ENCODE results near the gene KCTD1. TPM values are rescaled to one million over a fixed set of nuclear protein-coding genes. Genes with fewer than 3 reads are reported as not detected.

Gene KCTD1
- total and polyA plus RNA-seq, 2 experiments from 2014 or later: 5.4 to 13.8 TPM

DNA sequence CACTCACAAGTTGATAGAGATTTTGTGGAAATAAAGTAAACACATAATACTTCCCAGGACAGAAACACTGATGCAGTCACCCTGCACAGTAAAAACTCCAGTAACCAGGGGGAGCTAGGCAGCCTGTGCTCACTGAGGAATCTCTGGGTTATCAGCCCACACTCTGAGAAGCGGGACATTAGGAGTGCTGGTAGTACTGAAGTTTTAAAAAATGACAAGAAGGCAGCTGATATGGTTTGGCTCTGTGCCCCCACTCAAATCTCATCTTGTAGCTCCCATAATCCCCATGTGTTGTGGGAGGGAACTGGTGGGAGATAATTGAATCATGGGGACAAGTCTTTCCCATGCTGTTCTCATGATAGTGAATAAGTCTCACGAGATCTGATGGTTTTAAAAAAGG is 31.4 kb downstream of the KCTD1 start:
- WGBS (ENCODE audit: low lambda C conversion rate, missing lambda C conversion rate): 77% methylated on average over 2 of the region's 2 CpGs

DNA sequence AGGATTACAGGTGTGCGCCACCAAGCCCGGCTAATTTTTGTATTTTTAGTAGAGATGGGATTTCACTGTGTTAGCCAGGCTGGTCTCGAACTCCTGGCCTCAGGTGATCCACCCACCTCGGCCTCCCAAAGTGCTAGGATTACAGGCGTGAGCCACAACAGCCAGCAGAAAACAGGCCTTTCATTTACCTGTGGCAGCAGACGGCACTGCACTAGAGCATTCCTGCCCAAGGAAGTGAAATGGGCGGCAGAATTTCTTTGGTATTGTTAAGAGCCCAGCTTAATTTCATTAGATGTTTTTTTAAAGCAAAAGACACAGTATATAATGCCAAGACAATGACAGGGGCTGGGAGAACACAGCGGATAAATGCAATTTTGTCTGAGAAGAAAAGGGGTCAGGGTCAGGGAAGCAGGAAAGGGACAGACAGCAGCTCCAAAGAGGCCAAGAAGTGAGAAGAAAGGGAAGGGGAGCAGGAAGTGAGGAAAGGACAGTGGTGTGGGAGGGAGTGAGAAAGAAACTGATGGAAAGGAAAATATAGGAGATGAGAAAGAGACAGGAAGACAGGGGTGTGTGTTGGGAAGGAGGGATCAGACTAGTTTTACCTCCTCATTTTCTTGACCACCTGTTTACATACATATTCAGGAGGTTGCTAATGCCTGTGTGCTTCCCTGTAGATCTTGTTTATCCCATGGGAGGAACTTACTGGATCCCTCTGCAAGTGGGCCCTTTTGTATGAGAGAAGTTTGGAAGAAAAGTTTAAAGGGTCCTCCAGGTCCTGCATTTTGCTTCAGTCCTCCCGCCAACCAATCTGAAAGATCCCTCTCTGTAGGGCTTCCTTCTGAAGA is 32.5 kb downstream of the KCTD1 start:
- no peaks in the 10 kb centered on the region for H3K9me3 ChIP-seq (ENCODE audit: low read depth)
- DNase-seq (ENCODE audit: low spot score): no peak
- peaks cover 8% of the 10 kb centered on the region for H3K4me1 ChIP-seq (ENCODE audit: insufficient read depth)
- WGBS (ENCODE audit: low lambda C conversion rate, missing lambda C conversion rate): 91% methylated on average over 9 of the region's 9 CpGs
- no peaks in the 10 kb centered on the region for H3K27me3 ChIP-seq
- no peak overlapping the region for H3K4me2 ChIP-seq
- H3K36me3 ChIP-seq (replicated peaks; ENCODE audit: insufficient read depth, low read depth): no peaks in the 10 kb centered on the region
- H4K20me1 ChIP-seq (ENCODE audit: insufficient read depth, poor library complexity, severe bottlenecking): no peaks in the 10 kb centered on the region
- H3K4me3 ChIP-seq: no peak overlapping the region
- TF ChIP-seq, protein P1, sequence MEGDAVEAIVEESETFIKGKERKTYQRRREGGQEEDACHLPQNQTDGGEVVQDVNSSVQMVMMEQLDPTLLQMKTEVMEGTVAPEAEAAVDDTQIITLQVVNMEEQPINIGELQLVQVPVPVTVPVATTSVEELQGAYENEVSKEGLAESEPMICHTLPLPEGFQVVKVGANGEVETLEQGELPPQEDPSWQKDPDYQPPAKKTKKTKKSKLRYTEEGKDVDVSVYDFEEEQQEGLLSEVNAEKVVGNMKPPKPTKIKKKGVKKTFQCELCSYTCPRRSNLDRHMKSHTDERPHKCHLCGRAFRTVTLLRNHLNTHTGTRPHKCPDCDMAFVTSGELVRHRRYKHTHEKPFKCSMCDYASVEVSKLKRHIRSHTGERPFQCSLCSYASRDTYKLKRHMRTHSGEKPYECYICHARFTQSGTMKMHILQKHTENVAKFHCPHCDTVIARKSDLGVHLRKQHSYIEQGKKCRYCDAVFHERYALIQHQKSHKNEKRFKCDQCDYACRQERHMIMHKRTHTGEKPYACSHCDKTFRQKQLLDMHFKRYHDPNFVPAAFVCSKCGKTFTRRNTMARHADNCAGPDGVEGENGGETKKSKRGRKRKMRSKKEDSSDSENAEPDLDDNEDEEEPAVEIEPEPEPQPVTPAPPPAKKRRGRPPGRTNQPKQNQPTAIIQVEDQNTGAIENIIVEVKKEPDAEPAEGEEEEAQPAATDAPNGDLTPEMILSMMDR (IDR thresholded peaks at IDR 0.05; ENCODE audit: poor library complexity): no peak
- TF ChIP-seq EZH2 (IDR thresholded peaks at IDR 0.05; ENCODE audit: borderline replicate concordance) (no peak), EZH2phosphoT487 (IDR thresholded peaks at IDR 0.05; ENCODE audit: low read depth, severe bottlenecking, unreplicated experiment) (no peak)
- H3K9me2 ChIP-seq (replicated peaks; ENCODE audit: insufficient read depth): no peaks in the 10 kb centered on the region
- no peak overlapping the region for H2AFZ ChIP-seq
- H3K27ac ChIP-seq: no peak overlapping the region
- no peaks in the 10 kb centered on the region for H3K79me2 ChIP-seq

More for the DNA sequence above, 31.4 kb downstream of the KCTD1 start:
- Histone ChIP-seq H2AFZ (no peak overlapping the region), H3K4me3 (no peak overlapping the region), H3K36me3 (replicated peaks; ENCODE audit: insufficient read depth, low read depth) (no peaks in the 10 kb centered on the region), H4K20me1 (ENCODE audit: insufficient read depth, poor library complexity, severe bottlenecking) (no peaks in the 10 kb centered on the region), H3K4me2 (no peak overlapping the region), H3K27ac (no peak overlapping the region), H3K9me3 (ENCODE audit: low read depth) (no peaks in the 10 kb centered on the region), H3K9me2 (replicated peaks; ENCODE audit: insufficient read depth) (no peaks in the 10 kb centered on the region), H3K79me2 (no peaks in the 10 kb centered on the region), H3K27me3 (no peaks in the 10 kb centered on the region), H3K4me1 (ENCODE audit: insufficient read depth) (no peaks in the 10 kb centered on the region)
- no peak for DNase-seq (ENCODE audit: low spot score)
- TF ChIP-seq EZH2 (IDR thresholded peaks at IDR 0.05; ENCODE audit: borderline replicate concordance) (no peak), EZH2phosphoT487 (IDR thresholded peaks at IDR 0.05; ENCODE audit: low read depth, severe bottlenecking, unreplicated experiment) (no peak)
- TF ChIP-seq, protein P1 (IDR thresholded peaks at IDR 0.05; ENCODE audit: poor library complexity): no peak

DNA sequence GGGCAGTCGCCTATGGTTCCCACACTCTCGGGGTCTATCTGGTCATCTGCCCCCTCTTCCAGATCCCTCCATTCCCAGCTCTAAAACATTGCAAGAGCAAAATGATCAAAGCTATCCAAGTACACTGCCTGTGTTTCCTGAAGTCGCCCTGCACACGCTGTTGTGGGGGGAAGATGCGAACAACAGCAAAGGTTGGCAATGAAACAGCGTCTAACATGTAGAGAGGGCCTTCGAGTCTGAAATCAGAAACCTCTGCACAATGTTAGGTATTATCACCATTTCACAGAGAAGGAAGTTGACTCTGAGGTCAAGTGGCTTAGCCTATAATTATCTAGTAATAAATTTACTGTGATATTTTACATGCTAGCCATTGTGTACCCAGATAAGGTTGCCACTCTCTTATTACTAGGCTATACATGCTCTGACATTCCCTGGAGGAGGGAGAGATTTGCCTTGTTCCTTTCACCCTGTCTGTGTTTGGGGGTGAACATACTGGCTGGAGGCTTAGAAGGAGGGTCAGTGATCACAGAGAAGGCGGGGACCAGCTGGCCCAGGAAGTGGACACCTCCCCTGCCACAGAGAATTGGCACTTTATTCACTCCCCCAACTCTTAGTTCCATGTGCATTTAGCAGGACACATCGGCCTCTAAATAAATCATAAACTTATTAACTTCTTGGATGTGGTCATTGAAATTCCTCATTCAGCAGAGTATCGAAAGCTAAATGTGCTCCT is 36.8 kb downstream of the KCTD1 start:
- H3K27ac ChIP-seq: no peak overlapping the region
- no peaks in the 10 kb centered on the region for H3K79me2 ChIP-seq
- H3K4me2 ChIP-seq: peak overlapping the region; percentile 35
- H3K27me3 ChIP-seq: no peaks in the 10 kb centered on the region
- H3K4me3 ChIP-seq: no peak overlapping the region
- TF ChIP-seq EZH2phosphoT487 (IDR thresholded peaks at IDR 0.05; ENCODE audit: low read depth, severe bottlenecking, unreplicated experiment): no peak
- TF ChIP-seq, protein P1 (IDR thresholded peaks at IDR 0.05; ENCODE audit: poor library complexity): no peak
- no peak for TF ChIP-seq EZH2 (IDR thresholded peaks at IDR 0.05; ENCODE audit: borderline replicate concordance)
- peaks cover 3% of the 10 kb centered on the region for H4K20me1 ChIP-seq (ENCODE audit: insufficient read depth, poor library complexity, severe bottlenecking)
- no peak overlapping the region for H2AFZ ChIP-seq
- no peaks in the 10 kb centered on the region for H3K9me2 ChIP-seq (replicated peaks; ENCODE audit: insufficient read depth)
- no peaks in the 10 kb centered on the region for H3K9me3 ChIP-seq (ENCODE audit: low read depth)
- peaks cover 9% of the 10 kb centered on the region for H3K4me1 ChIP-seq (ENCODE audit: insufficient read depth)
- H3K36me3 ChIP-seq (replicated peaks; ENCODE audit: insufficient read depth, low read depth): no peaks in the 10 kb centered on the region
- WGBS (ENCODE audit: low lambda C conversion rate, missing lambda C conversion rate): 69% methylated on average over 10 of the region's 10 CpGs
- no peak for DNase-seq (ENCODE audit: low spot score)
